Measurements from ENCODE around the gene ABTB1. TPM values are rescaled to one million over a fixed set of nuclear protein-coding genes. Genes with fewer than 3 reads are reported as not detected.

Gene ABTB1
- total RNA-seq, 4 donors from 2014 or later: 19.5 to 114 (median 28.7) TPM

- ATAC-seq (ENCODE audit: low FRiP score): no peak
- no peak for TF ChIP-seq CTCF (IDR thresholded peaks at IDR 0.05)
- no peak for DNase-seq (ENCODE audit: low spot score)
Measured at GRCh38 chr3:127640042-127640355, 32.8 kb upstream of the ABTB1 start.

GRCh38 chr3:127644641-127645370 lies 27.9 kb upstream of the ABTB1 start:
- DNase-seq (ENCODE audit: low spot score): no peak
- ATAC-seq (ENCODE audit: low FRiP score): no peak

GRCh38 chr3:127645371-127646015 lies 27.3 kb upstream of the ABTB1 start:
- DNase-seq (ENCODE audit: low spot score) (no peak), ATAC-seq (ENCODE audit: low FRiP score) (no peak)
- TF ChIP-seq CTCF (IDR thresholded peaks at IDR 0.05): no peak

More at GRCh38 chr3:127644641-127645370, 27.9 kb upstream of the ABTB1 start:
- TF ChIP-seq CTCF (IDR thresholded peaks at IDR 0.05): no peak

- DNase-seq (ENCODE audit: low spot score): no peak
- TF ChIP-seq CTCF (IDR thresholded peaks at IDR 0.05): no peak
- ATAC-seq (ENCODE audit: low FRiP score): no peak
Measured at GRCh38 chr3:127646501-127647046, 26.2 kb upstream of the ABTB1 start.

- no peak for ATAC-seq (ENCODE audit: low FRiP score)
- TF ChIP-seq CTCF (IDR thresholded peaks at IDR 0.05): no peak
- DNase-seq (ENCODE audit: low spot score): no peak
Measured at GRCh38 chr3:127647166-127647844, 25.4 kb upstream of the ABTB1 start.

- DNase-seq (ENCODE audit: low spot score): no peak
- TF ChIP-seq CTCF (IDR thresholded peaks at IDR 0.05): no peak
- no peak for ATAC-seq (ENCODE audit: low FRiP score)
Measured at GRCh38 chr3:127647845-127648204, 24.9 kb upstream of the ABTB1 start.

All from omental fat pad (tissue), 4 donors.